ENCODE results near the gene NOPCHAP1. TPM values are rescaled to one million over a fixed set of nuclear protein-coding genes. Genes with fewer than 3 reads are reported as not detected.

NOPCHAP1 gene
- total RNA-seq, 6 experiments from 2014 or later: 13.7 to 16.1 (median 14.0) TPM

GRCh38 chr12:105024928-105025327 lies 38.8 kb downstream of the NOPCHAP1 start:
- Mint-ChIP-seq H3K4me1 (ENCODE audit: low read depth) (peaks cover 12% of the 10 kb centered on the region), H3K36me3 (ENCODE audit: low read depth) (peaks cover 45% of the 10 kb centered on the region), H3K27me3 (ENCODE audit: insufficient read depth) (no peaks in the 10 kb centered on the region), H3K9me3 (no peaks in the 10 kb centered on the region), H3K27ac (no peak overlapping the region), H3K4me3 (no peak overlapping the region)
- DNase-seq: no peak
- TF ChIP-seq, protein P1, sequence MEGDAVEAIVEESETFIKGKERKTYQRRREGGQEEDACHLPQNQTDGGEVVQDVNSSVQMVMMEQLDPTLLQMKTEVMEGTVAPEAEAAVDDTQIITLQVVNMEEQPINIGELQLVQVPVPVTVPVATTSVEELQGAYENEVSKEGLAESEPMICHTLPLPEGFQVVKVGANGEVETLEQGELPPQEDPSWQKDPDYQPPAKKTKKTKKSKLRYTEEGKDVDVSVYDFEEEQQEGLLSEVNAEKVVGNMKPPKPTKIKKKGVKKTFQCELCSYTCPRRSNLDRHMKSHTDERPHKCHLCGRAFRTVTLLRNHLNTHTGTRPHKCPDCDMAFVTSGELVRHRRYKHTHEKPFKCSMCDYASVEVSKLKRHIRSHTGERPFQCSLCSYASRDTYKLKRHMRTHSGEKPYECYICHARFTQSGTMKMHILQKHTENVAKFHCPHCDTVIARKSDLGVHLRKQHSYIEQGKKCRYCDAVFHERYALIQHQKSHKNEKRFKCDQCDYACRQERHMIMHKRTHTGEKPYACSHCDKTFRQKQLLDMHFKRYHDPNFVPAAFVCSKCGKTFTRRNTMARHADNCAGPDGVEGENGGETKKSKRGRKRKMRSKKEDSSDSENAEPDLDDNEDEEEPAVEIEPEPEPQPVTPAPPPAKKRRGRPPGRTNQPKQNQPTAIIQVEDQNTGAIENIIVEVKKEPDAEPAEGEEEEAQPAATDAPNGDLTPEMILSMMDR (IDR thresholded peaks at IDR 0.05): no peak

DNA sequence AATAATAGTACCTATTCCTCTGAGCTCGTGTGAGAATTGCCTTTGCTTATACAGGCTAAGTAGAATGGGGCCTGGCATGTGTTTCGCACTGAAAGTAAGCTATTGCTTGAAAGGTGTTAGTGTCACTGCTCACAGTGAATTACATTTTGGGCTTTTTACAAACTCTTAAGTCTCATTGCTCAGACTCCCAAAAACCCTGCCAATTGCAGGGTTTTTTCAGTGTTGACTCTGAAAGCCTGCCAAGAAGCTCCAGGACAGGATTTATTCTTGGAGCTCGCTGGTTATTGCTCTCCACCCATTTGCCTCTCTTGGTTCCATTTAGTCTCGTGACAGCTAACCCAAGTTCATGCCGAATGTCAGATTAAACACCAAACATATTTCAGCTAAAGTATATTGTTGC lies 39.8 kb downstream of the NOPCHAP1 start:
- TF ChIP-seq, protein P1 (IDR thresholded peaks at IDR 0.05): no peak
- no peak overlapping the region for H3K4me3 Mint-ChIP-seq
- H3K4me1 Mint-ChIP-seq (ENCODE audit: low read depth): peaks cover 12% of the 10 kb centered on the region
- no peaks in the 10 kb centered on the region for H3K27me3 Mint-ChIP-seq (ENCODE audit: insufficient read depth)
- H3K9me3 Mint-ChIP-seq: no peaks in the 10 kb centered on the region
- peak; percentile 22 for DNase-seq
- H3K36me3 Mint-ChIP-seq (ENCODE audit: low read depth): peaks cover 41% of the 10 kb centered on the region
- H3K27ac Mint-ChIP-seq: no peak overlapping the region

GRCh38 chr12:105026411-105026810 lies 40.3 kb downstream of the NOPCHAP1 start:
- peaks cover 12% of the 10 kb centered on the region for H3K4me1 Mint-ChIP-seq (ENCODE audit: low read depth)
- TF ChIP-seq, protein P1 (IDR thresholded peaks at IDR 0.05): no peak
- no peak overlapping the region for H3K4me3 Mint-ChIP-seq
- no peaks in the 10 kb centered on the region for H3K9me3 Mint-ChIP-seq
- no peaks in the 10 kb centered on the region for H3K27me3 Mint-ChIP-seq (ENCODE audit: insufficient read depth)
- no peak overlapping the region for H3K27ac Mint-ChIP-seq
- peaks cover 46% of the 10 kb centered on the region for H3K36me3 Mint-ChIP-seq (ENCODE audit: low read depth)
- no peak for DNase-seq

DNA sequence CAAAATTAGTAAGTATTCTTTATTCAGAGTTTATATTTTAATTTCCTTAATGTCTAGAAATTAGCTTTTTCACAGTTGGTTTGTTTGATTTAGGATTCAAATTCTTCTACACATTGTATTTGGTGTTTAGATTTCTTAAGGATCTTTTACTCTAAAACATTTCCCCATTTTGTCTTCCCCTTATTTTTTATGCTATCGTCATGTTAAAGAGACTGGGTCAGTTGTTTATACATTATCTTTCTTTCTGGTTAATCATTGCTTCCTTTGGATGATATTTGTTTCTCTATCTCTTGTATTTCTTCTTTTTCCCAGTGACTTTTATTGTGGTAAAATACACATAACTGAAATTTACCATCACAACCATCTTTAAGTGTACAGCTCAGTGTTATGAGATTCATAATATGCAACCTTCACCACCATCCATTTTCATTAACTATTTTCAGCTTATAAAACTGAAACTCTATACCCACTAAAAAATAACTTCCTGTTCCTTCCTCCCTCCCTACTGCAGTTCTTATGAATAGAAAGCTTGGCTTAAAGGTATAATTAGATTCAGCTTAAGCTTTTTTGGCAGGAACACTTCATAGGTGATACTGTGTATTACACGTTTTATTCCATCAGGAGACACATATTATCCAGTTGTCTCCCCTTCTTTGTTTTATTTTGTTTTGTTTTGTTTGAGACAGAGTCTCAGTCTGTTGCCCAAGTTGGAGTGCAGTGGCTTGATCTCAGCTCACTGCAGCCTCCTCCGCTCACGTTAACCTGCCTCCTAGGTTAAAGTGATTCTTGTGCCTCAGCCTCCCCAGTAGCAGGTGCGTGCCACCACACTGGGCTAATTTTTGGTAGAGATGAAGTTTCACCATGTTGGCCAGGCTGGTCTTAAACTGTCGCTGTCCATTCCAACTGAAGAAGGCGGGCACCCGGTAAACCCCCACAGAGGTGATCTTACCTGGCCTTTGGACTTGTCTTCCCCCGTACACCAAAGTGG lies 45.0 kb downstream of the NOPCHAP1 start:
- TF ChIP-seq, protein P1 (IDR thresholded peaks at IDR 0.05): no peak
- no peak overlapping the region for H3K4me3 Mint-ChIP-seq
- DNase-seq: no peak
- H3K4me1 Mint-ChIP-seq (ENCODE audit: low read depth): peaks cover 29% of the 10 kb centered on the region
- H3K27me3 Mint-ChIP-seq (ENCODE audit: insufficient read depth): no peaks in the 10 kb centered on the region
- H3K9me3 Mint-ChIP-seq: no peaks in the 10 kb centered on the region
- peaks cover 39% of the 10 kb centered on the region for H3K36me3 Mint-ChIP-seq (ENCODE audit: low read depth)
- no peak overlapping the region for H3K27ac Mint-ChIP-seq

GRCh38 chr12:105032703-105033357 lies 46.7 kb downstream of the NOPCHAP1 start:
- DNase-seq: peak; percentile 54
- peaks cover 32% of the 10 kb centered on the region for H3K4me1 Mint-ChIP-seq (ENCODE audit: low read depth)

More at GRCh38 chr12:105032703-105033357, 46.7 kb downstream of the NOPCHAP1 start:
- no peaks in the 10 kb centered on the region for H3K9me3 Mint-ChIP-seq
- peaks cover 29% of the 10 kb centered on the region for H3K36me3 Mint-ChIP-seq (ENCODE audit: low read depth)
- H3K27me3 Mint-ChIP-seq (ENCODE audit: insufficient read depth): no peaks in the 10 kb centered on the region
- peak overlapping the region; percentile 19 for H3K27ac Mint-ChIP-seq
- no peak overlapping the region for H3K4me3 Mint-ChIP-seq
- TF ChIP-seq, protein P1 (IDR thresholded peaks at IDR 0.05): no peak
